GM12878 (cell line): ENCODE measurements around the gene IL17A. TPM values are rescaled to one million over a fixed set of nuclear protein-coding genes. Genes with fewer than 3 reads are reported as not detected.

Experiments
- ASH2L ChIP-seq: fragments of 300-600, 200-600 bp; sonication (generic); IDR thresholded peaks from 2 replicates; pipeline ENCODE4 v1.6.1; 2017; ENCODE audit warnings: low read depth, mild to moderate bottlenecking, borderline replicate concordance
- ATF7 ChIP-seq: fragments of 450-650 bp; IDR thresholded peaks from 2 replicates; pipeline ENCODE4 v1.6.1; 2016; ENCODE audit warnings: low read depth, mild to moderate bottlenecking
- CBFB ChIP-seq: IDR thresholded peaks from 2 replicates; pipeline ENCODE4 v1.6.1; 2016; ENCODE audit warnings: antibody characterized with exemption, low read depth
- CEBPB ChIP-seq, 2 experiments: fragments of 150-350 bp in 1 of 2; IDR thresholded peaks; 2 replicates each; pipeline ENCODE4 v1.6.1; 2012 to 2014; ENCODE audit warnings: low read depth in 2 of 2, low read length in 2 of 2, borderline replicate concordance in 1 of 2, inconsistent platforms in 1 of 2
- CHD1 ChIP-seq: IDR thresholded peaks from 2 replicates; pipeline ENCODE4 v1.6.1; 2012; ENCODE audit warnings: low read depth, low read length, improper control_type of control experiment
- CHD4 ChIP-seq: fragments of 200-600 bp; sonication (generic); IDR thresholded peaks from 2 replicates; pipeline ENCODE4 v1.6.1; 2016; ENCODE audit warnings: mild to moderate bottlenecking
- EGR1 ChIP-seq, 2 experiments: IDR thresholded peaks; 1 replicate in 1 of 2; 2 replicates in 1 of 2; pipeline ENCODE4 v1.6.1; 2011 to 2012; ENCODE audit warnings: low read depth in 2 of 2, low read length in 2 of 2, borderline replicate concordance in 1 of 2, mild to moderate bottlenecking in 1 of 2, moderate library complexity in 1 of 2
- FOS ChIP-seq: IDR thresholded peaks from 3 replicates; pipeline ENCODE4 v1.6.1; 2011; ENCODE audit warnings: borderline replicate concordance; ENCODE audit not compliant: insufficient read length; ENCODE audit errors: extremely low read depth
- HDAC2 ChIP-seq: fragments of 200-600 bp; sonication (generic); IDR thresholded peaks from 2 replicates; pipeline ENCODE4 v1.6.1; 2017
- IKZF1 ChIP-seq: fragments of 450-650 bp; conservative IDR thresholded peaks from 2 replicates; pipeline ENCODE4 v1.6.1; 2017; ENCODE audit warnings: antibody characterized with exemption, mild to moderate bottlenecking
- IRF4 ChIP-seq: IDR thresholded peaks from 2 replicates; pipeline ENCODE4 v1.6.1; 2011; ENCODE audit warnings: low read depth, low read length
- KDM1A ChIP-seq: fragments of 200-600 bp; sonication (generic); IDR thresholded peaks from 2 replicates; pipeline ENCODE4 v1.6.1; 2016; ENCODE audit warnings: borderline replicate concordance
- LARP7 ChIP-seq: fragments of 450-650 bp; IDR thresholded peaks from 2 replicates; pipeline ENCODE4 v1.6.1; 2017; ENCODE audit warnings: mild to moderate bottlenecking
- NFXL1 ChIP-seq: fragments of 450-650 bp; IDR thresholded peaks from 2 replicates; pipeline ENCODE4 v1.6.1; 2017; ENCODE audit warnings: antibody characterized with exemption, mild to moderate bottlenecking, borderline replicate concordance
- NRF1 ChIP-seq: conservative IDR thresholded peaks from 2 replicates; pipeline ENCODE4 v1.6.1; 2011; ENCODE audit warnings: mild to moderate bottlenecking, low read depth, low read length, improper control_type of control experiment
- PML ChIP-seq: IDR thresholded peaks from 2 replicates; pipeline ENCODE4 v1.6.1; 2012; ENCODE audit warnings: low read length, inconsistent platforms
- RUNX3 ChIP-seq: IDR thresholded peaks from 2 replicates; pipeline ENCODE4 v1.6.1; 2012; ENCODE audit warnings: low read length, inconsistent platforms
- SP1 ChIP-seq: IDR thresholded peaks from one replicate; pipeline ENCODE4 v1.6.1; 2011; ENCODE audit warnings: low read depth, low read length
- SREBF2 ChIP-seq: IDR thresholded peaks from 2 replicates; pipeline ENCODE4 v1.6.1; 2012; ENCODE audit warnings: mild to moderate bottlenecking, low read length
- STAT3 ChIP-seq: IDR thresholded peaks from 2 replicates; pipeline ENCODE4 v1.6.1; 2011; ENCODE audit warnings: low read depth, low read length, improper control_type of control experiment
- SUPT20H ChIP-seq: IDR thresholded peaks from 2 replicates; pipeline ENCODE4 v1.6.1; 2011; ENCODE audit warnings: low read depth, mild to moderate bottlenecking, low read length, moderate library complexity, borderline replicate concordance; ENCODE audit not compliant: control insufficient read depth
- TAF1 ChIP-seq: IDR thresholded peaks from 2 replicates; pipeline ENCODE4 v1.6.1; 2011; ENCODE audit warnings: mild to moderate bottlenecking, low read depth, low read length, borderline replicate concordance
- TARDBP ChIP-seq: IDR thresholded peaks from 2 replicates; pipeline ENCODE4 v1.6.1; 2016; ENCODE audit warnings: borderline replicate concordance
- YBX1 ChIP-seq: fragments of 450-650 bp; IDR thresholded peaks from 2 replicates; pipeline ENCODE4 v1.6.1; 2016; ENCODE audit warnings: antibody characterized with exemption
- YY1 ChIP-seq: IDR thresholded peaks from 2 replicates; pipeline ENCODE4 v1.6.1; 2011; ENCODE audit warnings: low read depth, mild to moderate bottlenecking, low read length
- ZSCAN29 ChIP-seq: fragments of 450-650 bp; IDR thresholded peaks from 2 replicates; pipeline ENCODE4 v1.6.1; 2017; ENCODE audit warnings: mild to moderate bottlenecking, moderate library complexity
- polyA plus RNA-seq, 11 experiments: library from polyadenylated mRNA; depleted of rRNA in 4 of 11; unstranded in 6 of 11; stranded (reverse) in 5 of 11; fragments of >200 nt; fragmentation: Nextera tagmentation in 4 of 11; fragmentation: Illumina TruSeq in 1 of 11; extraction: Ambion mirVana in 4 of 11; extraction: Trizol in 1 of 11; gene quantifications; 1 replicate in 1 of 11; 2 replicates in 10 of 11; pipeline versions ENCODE4 v1.2.1 to v1.2.3, GENCODE V29; 2011 to 2016; ENCODE audit warnings: inconsistent platforms in 2 of 11, missing spikeins in 2 of 11, low read depth in 1 of 11
- total RNA-seq, 4 experiments: library from RNA; depleted of rRNA in 3 of 4; stranded (reverse); fragments of >200 nt in 3 of 4; fragmentation: Illumina TruSeq in 1 of 4; extraction: Trizol in 1 of 4; gene quantifications; 2 replicates each; pipeline versions ENCODE4 v1.2.1 to v1.2.3, GENCODE V29; 2013 to 2021
- TF ChIP-seq, protein P1 (sequence below): IDR thresholded peaks from 2 replicates; pipeline ENCODE4 v1.6.1; 2012; ENCODE audit warnings: low read depth, low read length, improper control_type of control experiment
- TF ChIP-seq, protein P2 (sequence below): IDR thresholded peaks from 2 replicates; pipeline ENCODE4 v1.6.1; 2012; ENCODE audit warnings: low read length, inconsistent platforms
- TF ChIP-seq, protein P3 (sequence below): IDR thresholded peaks from 2 replicates; pipeline ENCODE4 v1.6.1; 2011; ENCODE audit warnings: low read depth, mild to moderate bottlenecking, low read length, moderate library complexity, borderline replicate concordance; ENCODE audit errors: extremely low read depth
- TF ChIP-seq, protein P4 (sequence below): IDR thresholded peaks from 2 replicates; pipeline ENCODE4 v1.6.1; 2012; ENCODE audit warnings: low read depth, low read length, improper control_type of control experiment
- TF ChIP-seq, protein P5 (sequence below): IDR thresholded peaks from 2 replicates; pipeline ENCODE4 v1.6.1; 2011; ENCODE audit warnings: borderline replicate concordance, low read depth, mild to moderate bottlenecking, moderate library complexity, mixed read lengths, low read length; ENCODE audit not compliant: insufficient read depth; ENCODE audit errors: extremely low read length

The IL17A gene
- total and polyA plus RNA-seq, 10 of the 15 experiments (the other 5 are each of a cell fraction or from before 2014, with no cell fraction given): not detected

DNA sequence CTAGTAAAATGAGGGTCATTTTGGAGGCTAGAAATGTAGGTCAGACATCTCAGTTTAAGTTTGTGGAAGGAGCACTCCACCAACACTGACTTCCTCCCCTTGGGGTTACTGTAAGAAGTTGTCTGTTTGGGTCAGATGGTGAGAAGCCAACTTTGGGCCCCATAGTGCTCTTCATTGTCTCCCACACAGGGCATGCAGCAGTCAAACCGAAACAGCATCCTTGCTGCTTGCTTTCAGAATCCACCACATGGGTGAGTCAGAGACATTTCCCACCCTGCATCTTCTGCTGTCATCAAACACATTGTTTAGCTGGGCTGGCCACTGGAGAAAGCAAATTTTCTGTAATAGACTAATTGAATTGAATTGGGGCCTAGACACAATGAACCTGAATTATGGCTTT is 41.3 kb downstream of the IL17A start (continued):
- TF ChIP-seq, protein P1, sequence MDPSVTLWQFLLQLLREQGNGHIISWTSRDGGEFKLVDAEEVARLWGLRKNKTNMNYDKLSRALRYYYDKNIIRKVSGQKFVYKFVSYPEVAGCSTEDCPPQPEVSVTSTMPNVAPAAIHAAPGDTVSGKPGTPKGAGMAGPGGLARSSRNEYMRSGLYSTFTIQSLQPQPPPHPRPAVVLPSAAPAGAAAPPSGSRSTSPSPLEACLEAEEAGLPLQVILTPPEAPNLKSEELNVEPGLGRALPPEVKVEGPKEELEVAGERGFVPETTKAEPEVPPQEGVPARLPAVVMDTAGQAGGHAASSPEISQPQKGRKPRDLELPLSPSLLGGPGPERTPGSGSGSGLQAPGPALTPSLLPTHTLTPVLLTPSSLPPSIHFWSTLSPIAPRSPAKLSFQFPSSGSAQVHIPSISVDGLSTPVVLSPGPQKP: no peak; the same call in 1 of the 2 replicates
- TF ChIP-seq IRF4 (peak; percentile 99), CEBPB (IDR thresholded peaks at IDR 0.05; ENCODE audit: borderline replicate concordance in 1 of 2, low read depth in 2 of 2, low read length in 2 of 2) (no peak), NFXL1 (peak; percentile 82; the same call in 1 of the 2 replicates), ASH2L (no peak), ATF7 (peak; percentile 82), PML (no peak; the same call in 1 of the 2 replicates), YY1 (peak; percentile 66), STAT3 (peak; percentile 92; the same call in 1 of the 2 replicates), IKZF1 (peak; percentile 90), NRF1 (no peak), CBFB (peak; percentile 80; the same call in 1 of the 2 replicates), YBX1 (no peak), CHD4 (no peak), TAF1 (no peak), TARDBP (no peak), ZSCAN29 (no peak), SUPT20H (no peak), SREBF2 (no peak), LARP7 (no peak), FOS (no peak), HDAC2 (no peak), KDM1A (no peak), SP1 (peak; percentile 61), CHD1 (no peak), RUNX3 (peak; percentile 97), EGR1 (IDR thresholded peaks at IDR 0.05; ENCODE audit: borderline replicate concordance in 1 of 2, low read depth in 2 of 2, low read length in 2 of 2) (peak in 1 of 2 experiments; percentile 54; a peak in 1 of 3 replicates)
- TF ChIP-seq, protein P2, sequence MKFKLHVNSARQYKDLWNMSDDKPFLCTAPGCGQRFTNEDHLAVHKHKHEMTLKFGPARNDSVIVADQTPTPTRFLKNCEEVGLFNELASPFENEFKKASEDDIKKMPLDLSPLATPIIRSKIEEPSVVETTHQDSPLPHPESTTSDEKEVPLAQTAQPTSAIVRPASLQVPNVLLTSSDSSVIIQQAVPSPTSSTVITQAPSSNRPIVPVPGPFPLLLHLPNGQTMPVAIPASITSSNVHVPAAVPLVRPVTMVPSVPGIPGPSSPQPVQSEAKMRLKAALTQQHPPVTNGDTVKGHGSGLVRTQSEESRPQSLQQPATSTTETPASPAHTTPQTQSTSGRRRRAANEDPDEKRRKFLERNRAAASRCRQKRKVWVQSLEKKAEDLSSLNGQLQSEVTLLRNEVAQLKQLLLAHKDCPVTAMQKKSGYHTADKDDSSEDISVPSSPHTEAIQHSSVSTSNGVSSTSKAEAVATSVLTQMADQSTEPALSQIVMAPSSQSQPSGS: peak; percentile 97
- TF ChIP-seq, protein P3, sequence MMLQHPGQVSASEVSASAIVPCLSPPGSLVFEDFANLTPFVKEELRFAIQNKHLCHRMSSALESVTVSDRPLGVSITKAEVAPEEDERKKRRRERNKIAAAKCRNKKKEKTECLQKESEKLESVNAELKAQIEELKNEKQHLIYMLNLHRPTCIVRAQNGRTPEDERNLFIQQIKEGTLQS: no peak
- TF ChIP-seq, protein P4, sequence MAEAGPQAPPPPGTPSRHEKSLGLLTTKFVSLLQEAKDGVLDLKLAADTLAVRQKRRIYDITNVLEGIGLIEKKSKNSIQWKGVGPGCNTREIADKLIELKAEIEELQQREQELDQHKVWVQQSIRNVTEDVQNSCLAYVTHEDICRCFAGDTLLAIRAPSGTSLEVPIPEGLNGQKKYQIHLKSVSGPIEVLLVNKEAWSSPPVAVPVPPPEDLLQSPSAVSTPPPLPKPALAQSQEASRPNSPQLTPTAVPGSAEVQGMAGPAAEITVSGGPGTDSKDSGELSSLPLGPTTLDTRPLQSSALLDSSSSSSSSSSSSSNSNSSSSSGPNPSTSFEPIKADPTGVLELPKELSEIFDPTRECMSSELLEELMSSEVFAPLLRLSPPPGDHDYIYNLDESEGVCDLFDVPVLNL: no peak
- TF ChIP-seq, protein P5, sequence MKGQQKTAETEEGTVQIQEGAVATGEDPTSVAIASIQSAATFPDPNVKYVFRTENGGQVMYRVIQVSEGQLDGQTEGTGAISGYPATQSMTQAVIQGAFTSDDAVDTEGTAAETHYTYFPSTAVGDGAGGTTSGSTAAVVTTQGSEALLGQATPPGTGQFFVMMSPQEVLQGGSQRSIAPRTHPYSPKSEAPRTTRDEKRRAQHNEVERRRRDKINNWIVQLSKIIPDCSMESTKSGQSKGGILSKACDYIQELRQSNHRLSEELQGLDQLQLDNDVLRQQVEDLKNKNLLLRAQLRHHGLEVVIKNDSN: no peak
